22Rv1 (cell line): ENCODE measurements around the gene VCX2.

Experiments
- ZFX ChIP-seq: fragments of 450-650 bp; IDR thresholded peaks from 2 replicates; pipeline ENCODE4 v1.6.1; 2017; ENCODE audit warnings: antibody characterized with exemption, borderline replicate concordance
- TF ChIP-seq, protein P1 (sequence below): fragments of 450-650 bp; IDR thresholded peaks from 2 replicates; pipeline ENCODE4 v1.5.1; 2017; ENCODE audit warnings: mild to moderate bottlenecking

- TF ChIP-seq, protein P1, sequence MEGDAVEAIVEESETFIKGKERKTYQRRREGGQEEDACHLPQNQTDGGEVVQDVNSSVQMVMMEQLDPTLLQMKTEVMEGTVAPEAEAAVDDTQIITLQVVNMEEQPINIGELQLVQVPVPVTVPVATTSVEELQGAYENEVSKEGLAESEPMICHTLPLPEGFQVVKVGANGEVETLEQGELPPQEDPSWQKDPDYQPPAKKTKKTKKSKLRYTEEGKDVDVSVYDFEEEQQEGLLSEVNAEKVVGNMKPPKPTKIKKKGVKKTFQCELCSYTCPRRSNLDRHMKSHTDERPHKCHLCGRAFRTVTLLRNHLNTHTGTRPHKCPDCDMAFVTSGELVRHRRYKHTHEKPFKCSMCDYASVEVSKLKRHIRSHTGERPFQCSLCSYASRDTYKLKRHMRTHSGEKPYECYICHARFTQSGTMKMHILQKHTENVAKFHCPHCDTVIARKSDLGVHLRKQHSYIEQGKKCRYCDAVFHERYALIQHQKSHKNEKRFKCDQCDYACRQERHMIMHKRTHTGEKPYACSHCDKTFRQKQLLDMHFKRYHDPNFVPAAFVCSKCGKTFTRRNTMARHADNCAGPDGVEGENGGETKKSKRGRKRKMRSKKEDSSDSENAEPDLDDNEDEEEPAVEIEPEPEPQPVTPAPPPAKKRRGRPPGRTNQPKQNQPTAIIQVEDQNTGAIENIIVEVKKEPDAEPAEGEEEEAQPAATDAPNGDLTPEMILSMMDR: no peak
- TF ChIP-seq ZFX: no peak
Measured at GRCh38 chrX:8192276-8192675, 21.2 kb upstream of the VCX2 start.
